Keratinocyte (primary cell): ENCODE results near the gene PRKAG2.

Source experiments
- EZH2 ChIP-seq: IDR thresholded peaks from one replicate; pipeline ENCODE4 v1.6.1; 2012; ENCODE audit warnings: inconsistent platforms, mild to moderate bottlenecking, low read length, moderate library complexity
- TF ChIP-seq, protein P1 (sequence below), 3 experiments: IDR thresholded peaks in 1 of 3; conservative IDR thresholded peaks in 1 of 3; optimal IDR thresholded peaks in 1 of 3; 2 replicates in 2 of 3; 3 replicates in 1 of 3; pipeline versions ENCODE3 to v1.5.1; 2011; ENCODE audit warnings: low read length in 3 of 3, mild to moderate bottlenecking in 3 of 3, moderate library complexity in 2 of 3, control low read depth in 1 of 3, inconsistent platforms in 1 of 3; ENCODE audit not compliant: insufficient read depth in 2 of 3; ENCODE audit errors: extremely low read depth in 1 of 3

DNA sequence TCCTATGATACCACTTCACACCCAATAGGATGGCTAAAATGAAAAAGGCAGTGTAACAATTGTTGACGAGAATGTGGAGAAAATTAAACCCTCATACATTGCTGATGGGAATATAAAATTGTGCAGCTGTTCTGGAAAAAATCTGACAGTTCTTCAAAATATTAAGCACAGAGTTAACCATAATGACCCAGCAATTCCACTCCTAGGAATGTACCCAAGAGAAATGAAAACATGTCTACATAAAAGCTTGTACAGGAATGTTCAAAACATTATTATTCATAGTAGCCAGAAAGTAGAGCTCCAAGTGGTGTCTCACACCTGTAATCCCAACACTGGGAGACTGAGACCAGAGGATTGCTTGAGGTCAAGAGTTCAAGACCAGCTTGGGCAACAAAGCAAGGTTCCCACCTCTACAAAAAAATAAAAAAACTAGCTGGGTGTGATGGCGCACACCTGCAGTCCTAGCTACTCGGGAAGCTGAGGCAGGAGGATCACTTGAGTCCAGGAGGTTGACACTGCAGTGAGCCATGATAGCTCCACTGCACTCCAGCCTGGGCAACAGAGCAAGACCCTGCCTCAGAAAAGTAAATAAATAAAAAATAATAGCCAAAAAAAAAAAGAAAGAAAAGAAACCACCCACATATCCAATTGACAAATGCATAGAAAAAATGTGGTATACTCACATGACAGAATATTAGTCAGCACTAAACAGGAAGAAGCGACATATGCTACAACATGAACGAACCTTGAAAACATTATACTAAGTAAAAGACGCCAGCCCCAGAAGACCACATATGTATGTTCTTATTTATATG is 362.2 kb downstream of the PRKAG2 start:
- TF ChIP-seq, protein P1, sequence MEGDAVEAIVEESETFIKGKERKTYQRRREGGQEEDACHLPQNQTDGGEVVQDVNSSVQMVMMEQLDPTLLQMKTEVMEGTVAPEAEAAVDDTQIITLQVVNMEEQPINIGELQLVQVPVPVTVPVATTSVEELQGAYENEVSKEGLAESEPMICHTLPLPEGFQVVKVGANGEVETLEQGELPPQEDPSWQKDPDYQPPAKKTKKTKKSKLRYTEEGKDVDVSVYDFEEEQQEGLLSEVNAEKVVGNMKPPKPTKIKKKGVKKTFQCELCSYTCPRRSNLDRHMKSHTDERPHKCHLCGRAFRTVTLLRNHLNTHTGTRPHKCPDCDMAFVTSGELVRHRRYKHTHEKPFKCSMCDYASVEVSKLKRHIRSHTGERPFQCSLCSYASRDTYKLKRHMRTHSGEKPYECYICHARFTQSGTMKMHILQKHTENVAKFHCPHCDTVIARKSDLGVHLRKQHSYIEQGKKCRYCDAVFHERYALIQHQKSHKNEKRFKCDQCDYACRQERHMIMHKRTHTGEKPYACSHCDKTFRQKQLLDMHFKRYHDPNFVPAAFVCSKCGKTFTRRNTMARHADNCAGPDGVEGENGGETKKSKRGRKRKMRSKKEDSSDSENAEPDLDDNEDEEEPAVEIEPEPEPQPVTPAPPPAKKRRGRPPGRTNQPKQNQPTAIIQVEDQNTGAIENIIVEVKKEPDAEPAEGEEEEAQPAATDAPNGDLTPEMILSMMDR (optimal IDR thresholded peaks at IDR 0.05 in 1 of 3, IDR thresholded peaks at IDR 0.05 in 1 of 3, conservative IDR thresholded peaks at IDR 0.05 in 1 of 3; ENCODE audit: extremely low read depth in 1 of 3, insufficient read depth in 2 of 3, low read length in 3 of 3): no peak
- TF ChIP-seq EZH2: no peak
